Spleen (tissue), 7 donors: ENCODE data around the gene FN3KRP.

Experiments
- CTCF ChIP-seq, 11 experiments: fragments of 200-600 bp in 7 of 11; fragments of 450-650 bp in 4 of 11; sonication (generic) in 4 of 11; IDR thresholded peaks in 8 of 11; conservative IDR thresholded peaks in 3 of 11; 1 replicate in 7 of 11; 2 replicates in 4 of 11; pipeline versions ENCODE4 v1.4.0 to v1.8.0; 2016 to 2021; ENCODE audit warnings: antibody characterized with exemption in 11 of 11, inconsistent platforms in 4 of 11, mild to moderate bottlenecking in 1 of 11
- POLR2A ChIP-seq, 3 donors: fragments of 450-650 bp; IDR thresholded peaks; one replicate each; pipeline ENCODE4 v1.5.1; 2017; ENCODE audit warnings: antibody characterized with exemption in 3 of 3, mild to moderate bottlenecking in 1 of 3
- POLR2AphosphoS5 ChIP-seq, 3 donors: sonication (generic); formaldehyde crosslinking; IDR thresholded peaks; one replicate each; pipeline ENCODE4 v1.5.1; 2017; ENCODE audit warnings: antibody characterized with exemption in 3 of 3
- donor health status: DM: no; HTN: no; CAD: no; lungs with moderate emphysema.
- donor health status: DM: no; HTN: no; CAD: no.
- donor health status: DM: no; HTN: no; CAD: no.

GRCh38 chr17:82703935-82704865 lies 12.3 kb upstream of the FN3KRP start:
- TF ChIP-seq POLR2A (IDR thresholded peaks at IDR 0.05) (no peak), CTCF (IDR thresholded peaks at IDR 0.05 in 8 of 11, conservative IDR thresholded peaks at IDR 0.05 in 3 of 11) (no peak), POLR2AphosphoS5 (IDR thresholded peaks at IDR 0.05) (no peak)
